PC-3 (cell line): ENCODE measurements around the gene ARMC12. TPM values are rescaled to one million over a fixed set of nuclear protein-coding genes. Genes with fewer than 3 reads are reported as not detected.

Source experiments
- ATAC-seq: fragments of 200-7000 bp; cut with Tn5 transposase; 2 replicates; pipeline ENCODE4 v1.9.1; 2020; ENCODE audit warnings: mild to moderate bottlenecking, moderate library complexity
- BruUV-seq: library from RNA; stranded (reverse); fragments of 400-500 nt; replicated peaks from 2 replicates; lab custom pipeline; 2021; lab: Mats Ljungman, UMichigan
- CTCF ChIA-PET: fragments of 300-600 bp; sonication (Branson Sonifier 250); formaldehyde crosslinking; loops from one replicate; lab custom pipeline; 2022; ENCODE audit warnings: antibody characterized with exemption; lab: Charles Lee
- POLR2A ChIA-PET: fragments of 300-600 bp; sonication (Branson Sonifier 250); formaldehyde crosslinking; loops from one replicate; lab custom pipeline; 2022; ENCODE audit warnings: antibody characterized with exemption; ENCODE audit not compliant: unreplicated experiment; lab: Charles Lee
- DNase-seq: peaks from one replicate; pipeline ENCODE4 v3.0.0-alpha.2; 2015
- H2AFZ ChIP-seq: fragments of 300-600 bp; sonication (generic); 2 replicates; pipeline ENCODE4 v1.6.0; 2016; ENCODE audit warnings: antibody characterized with exemption, low read length
- H3F3A ChIP-seq: fragments of 300-600 bp; sonication (generic); one replicate; pipeline ENCODE4 v1.6.0; 2017; ENCODE audit warnings: antibody characterized with exemption, low read length, control low read depth, mild to moderate bottlenecking; ENCODE audit not compliant: unreplicated experiment
- H3K27ac ChIP-seq: fragments of 300-600 bp; sonication (generic); 2 replicates; pipeline ENCODE4 v1.5.1; 2016; ENCODE audit warnings: mild to moderate bottlenecking, low read length
- H3K27me3 ChIP-seq: fragments of 300-600 bp; sonication (generic); 2 replicates; pipeline ENCODE4 v1.6.1; 2016; ENCODE audit warnings: low read length, mixed read lengths
- H3K36me3 ChIP-seq: fragments of 300-600 bp; sonication (generic); 2 replicates; pipeline ENCODE4 v1.6.1; 2016; ENCODE audit warnings: low read depth, mixed run types, low read length, mixed read lengths
- H3K4me1 ChIP-seq: fragments of 300-600 bp; sonication (generic); 2 replicates; pipeline ENCODE4 v1.5.1; 2016; ENCODE audit warnings: low read length; ENCODE audit not compliant: insufficient read depth
- H3K4me2 ChIP-seq: fragments of 300-600 bp; sonication (generic); 2 replicates; pipeline ENCODE4 v1.6.0; 2016; ENCODE audit warnings: low read length
- H3K4me3 ChIP-seq: fragments of 300-600 bp; sonication (generic); 2 replicates; pipeline ENCODE4 v1.5.1; 2016; ENCODE audit warnings: mild to moderate bottlenecking, low read length, mixed read lengths
- H3K79me2 ChIP-seq: fragments of 300-600 bp; sonication (generic); 2 replicates; pipeline ENCODE4 v1.6.1; 2017; ENCODE audit warnings: low read length, mixed read lengths
- H3K9ac ChIP-seq: fragments of 300-600 bp; sonication (generic); 2 replicates; pipeline ENCODE4 v1.6.0; 2016; ENCODE audit warnings: mild to moderate bottlenecking, low read length
- H3K9me2 ChIP-seq: fragments of 300-600 bp; sonication (generic); replicated peaks from 2 replicates; pipeline ENCODE4 v1.6.1; 2016; ENCODE audit warnings: mixed run types, low read length, mixed read lengths
- H3K9me3 ChIP-seq: fragments of 300-600 bp; sonication (generic); 2 replicates; pipeline ENCODE4 v1.6.1; 2016; ENCODE audit warnings: low read length, mixed read lengths
- H4K20me1 ChIP-seq: fragments of 300-600 bp; sonication (generic); 2 replicates; pipeline ENCODE4 v1.6.1; 2016; ENCODE audit warnings: low read length, mixed read lengths
- CTCF ChIP-seq: fragments of 300-600 bp; sonication (generic); conservative IDR thresholded peaks from 2 replicates; pipeline ENCODE4 v1.5.1; 2017; ENCODE audit warnings: antibody characterized with exemption, low read depth, mild to moderate bottlenecking, low read length
- EZH2 ChIP-seq: fragments of 300-600 bp; sonication (generic); IDR thresholded peaks from one replicate; pipeline ENCODE4 v1.6.1; 2017; ENCODE audit warnings: antibody characterized with exemption, mild to moderate bottlenecking, low read length; ENCODE audit not compliant: unreplicated experiment
- EZH2phosphoT487 ChIP-seq: fragments of 300-600 bp; sonication (generic); IDR thresholded peaks from 2 replicates; pipeline ENCODE4 v1.6.1; 2018; ENCODE audit warnings: mild to moderate bottlenecking, antibody characterized with exemption, low read length, borderline replicate concordance
- intact Hi-C: fragments of 100-400 bp; cut with micrococcal nuclease; formaldehyde crosslinking; loops from 2 replicates; pipeline ENCODE4 v1.9.0; 2023
- total RNA-seq: library from RNA; depleted of rRNA; stranded (reverse); fragments of >200 nt; gene quantifications from 2 replicates; pipeline ENCODE4 v1.2.3, GENCODE V29; 2014

Gene ARMC12
- total RNA-seq, 1 experiment from 2014 or later = not detected

GRCh38 chr6:35757456-35758123 lies 20.8 kb downstream of the ARMC12 start:
- TF ChIP-seq CTCF (peak; percentile 47), EZH2phosphoT487 (no peak)
- H3K79me2 ChIP-seq = no peaks in the 10 kb centered on the region
- peak; percentile 38 for DNase-seq
- H2AFZ ChIP-seq = no peak overlapping the region
- ATAC-seq = no peak
- 0 out of 2 replicates have a peak, but pooled peaks cover 4% of the 10 kb centered on the region for H3K27me3 ChIP-seq
- peaks cover 6% of the 10 kb centered on the region; the same call in 1 of the 2 replicates for H3K4me1 ChIP-seq
- no TSS peak for BruUV-seq
- CTCF ChIA-PET = no interaction called here
- H3K9me2 ChIP-seq = no peaks in the 10 kb centered on the region
- intact Hi-C loops = loop anchor here (10.0 kb wide), 1 partner anchor 197 kb away; no protein-coding TSS in a partner anchor
- no peak overlapping the region for H3K4me2 ChIP-seq
- no peaks in the 10 kb centered on the region for H3K36me3 ChIP-seq
- H3K27ac ChIP-seq = no peak overlapping the region
- H3K9ac ChIP-seq = no peak overlapping the region
- H4K20me1 ChIP-seq = no peaks in the 10 kb centered on the region
- no peaks in the 10 kb centered on the region for H3K9me3 ChIP-seq
- H3F3A ChIP-seq = no peaks in the 10 kb centered on the region
- POLR2A ChIA-PET = no interaction called here
- H3K4me3 ChIP-seq = no peak overlapping the region

GRCh38 chr6:35759426-35759825 lies 22.6 kb downstream of the ARMC12 start:
- H3K27ac ChIP-seq = no peak overlapping the region
- ATAC-seq (no peak), DNase-seq (no peak)
- H4K20me1 ChIP-seq = no peaks in the 10 kb centered on the region
- no peak overlapping the region for H3K9ac ChIP-seq
- peaks cover 21% of the 10 kb centered on the region for H3K27me3 ChIP-seq
- intact Hi-C loops = loop anchor here (10.0 kb wide), 1 partner anchor 195 kb away; no protein-coding TSS in a partner anchor
- no peak overlapping the region for H3K4me2 ChIP-seq
- no peaks in the 10 kb centered on the region for H3K9me2 ChIP-seq
- no peaks in the 10 kb centered on the region for H3F3A ChIP-seq
- no peak overlapping the region for H3K4me3 ChIP-seq
- H3K4me1 ChIP-seq = peaks cover 6% of the 10 kb centered on the region; the same call in 1 of the 2 replicates
- BruUV-seq = no TSS peak
- no peaks in the 10 kb centered on the region for H3K36me3 ChIP-seq
- no peak for TF ChIP-seq CTCF
- TF ChIP-seq EZH2 = no peak
- TF ChIP-seq EZH2phosphoT487 = no peak
- H2AFZ ChIP-seq = no peak overlapping the region
- H3K9me3 ChIP-seq = no peaks in the 10 kb centered on the region
- POLR2A ChIA-PET = no interaction called here
- CTCF ChIA-PET = no interaction called here
- no peaks in the 10 kb centered on the region for H3K79me2 ChIP-seq

- Histone ChIP-seq H3K79me2 (no peaks in the 10 kb centered on the region), H3F3A (no peaks in the 10 kb centered on the region), H4K20me1 (no peaks in the 10 kb centered on the region), H3K4me1 (no peaks in the 10 kb centered on the region), H3K9me3 (no peaks in the 10 kb centered on the region), H3K27ac (no peak overlapping the region), H2AFZ (no peak overlapping the region), H3K36me3 (no peaks in the 10 kb centered on the region), H3K4me3 (no peak overlapping the region), H3K9ac (no peak overlapping the region), H3K9me2 (no peaks in the 10 kb centered on the region), H3K4me2 (no peak overlapping the region), H3K27me3 (peaks cover 28% of the 10 kb centered on the region)
- CTCF ChIA-PET = no interaction called here
- intact Hi-C loops = no loop called here
- no TSS peak for BruUV-seq
- TF ChIP-seq CTCF (no peak), EZH2 (no peak), EZH2phosphoT487 (no peak)
- DNase-seq (no peak), ATAC-seq (no peak)
- POLR2A ChIA-PET = no interaction called here
Observed at GRCh38 chr6:35765739-35766138, 28.9 kb downstream of the ARMC12 start.
